K562 (cell line): ENCODE results near the gene GPER1. TPM values are rescaled to one million over a fixed set of nuclear protein-coding genes. Genes with fewer than 3 reads are reported as not detected.

Source experiments
- ARID1B ChIP-seq: fragments of 450-650 bp; IDR thresholded peaks from 2 replicates; pipeline ENCODE4 v1.6.1; 2016; ENCODE audit warnings: antibody characterized with exemption, mild to moderate bottlenecking, inconsistent platforms
- ATF7 ChIP-seq: fragments of 450-650 bp; IDR thresholded peaks from 2 replicates; pipeline ENCODE4 v1.7.1; 2014; ENCODE audit warnings: mild to moderate bottlenecking, moderate library complexity
- BRD9 ChIP-seq: fragments of 450-650 bp; IDR thresholded peaks from 2 replicates; pipeline ENCODE4 v1.6.1; 2018; ENCODE audit warnings: low read depth; ENCODE audit not compliant: partially characterized antibody
- CBX2 ChIP-seq: fragments of 200-600 bp; sonication (generic); IDR thresholded peaks from one replicate; pipeline ENCODE4 v1.6.1; 2012; ENCODE audit warnings: mild to moderate bottlenecking, low read length, inconsistent platforms; ENCODE audit not compliant: insufficient read depth, poor library complexity, severe bottlenecking
- CCNT2 ChIP-seq: IDR thresholded peaks from 2 replicates; pipeline ENCODE4 v1.6.1; 2011; ENCODE audit warnings: borderline replicate concordance, low read depth, mild to moderate bottlenecking, moderate library complexity, mixed read lengths, low read length; ENCODE audit not compliant: insufficient read length; ENCODE audit errors: extremely low read depth
- CLOCK ChIP-seq: fragments of 250-450 bp; sonication (Bioruptor Pico); IDR thresholded peaks from 2 replicates; pipeline ENCODE4 v1.4.0; 2020; ENCODE audit warnings: mild to moderate bottlenecking, moderate library complexity, borderline replicate concordance
- DPF2 ChIP-seq: fragments of 450-650 bp; IDR thresholded peaks from 2 replicates; pipeline ENCODE4 v1.6.1; 2016
- EP300 ChIP-seq: IDR thresholded peaks from 2 replicates; pipeline ENCODE4 v1.6.1; 2012; ENCODE audit warnings: low read length, improper control_type of control experiment
- EZH2 ChIP-seq: IDR thresholded peaks from 2 replicates; pipeline ENCODE4 v1.6.1; 2012; ENCODE audit warnings: low read depth, mild to moderate bottlenecking, inconsistent platforms, low read length, borderline replicate concordance
- GABPB2 ChIP-seq: fragments of 250-450 bp; sonication (Bioruptor Pico); conservative IDR thresholded peaks from 2 replicates; pipeline ENCODE4 v1.5.1; 2021; ENCODE audit warnings: mild to moderate bottlenecking
- HLTF ChIP-seq: fragments of 450-650 bp; IDR thresholded peaks from 2 replicates; pipeline ENCODE4 v1.6.1; 2016
- MEF2A ChIP-seq: IDR thresholded peaks from 2 replicates; pipeline ENCODE4 v1.6.1; 2011; ENCODE audit warnings: low read depth, mild to moderate bottlenecking, low read length, moderate library complexity; ENCODE audit not compliant: control insufficient read depth
- MIER1 ChIP-seq: fragments of 450-650 bp; IDR thresholded peaks from 2 replicates; pipeline ENCODE4 v1.6.1; 2016; ENCODE audit warnings: antibody characterized with exemption, mild to moderate bottlenecking, low read depth
- MNT ChIP-seq, 2 experiments: fragments of 450-650 bp; conservative IDR thresholded peaks; 2 replicates each; pipeline ENCODE4 v1.6.1; 2017; ENCODE audit warnings: mild to moderate bottlenecking in 2 of 2, moderate library complexity in 2 of 2
- NCOA1 ChIP-seq: fragments of 450-650 bp; IDR thresholded peaks from 2 replicates; pipeline ENCODE4 v1.6.1; 2016; ENCODE audit warnings: low read depth
- NEUROD1 ChIP-seq: fragments of 150-350 bp; IDR thresholded peaks from 2 replicates; pipeline ENCODE4 v1.6.1; 2014; ENCODE audit warnings: borderline replicate concordance, low read length, low read depth; ENCODE audit not compliant: partially characterized antibody
- POLR3A ChIP-seq: IDR thresholded peaks from 2 replicates; pipeline ENCODE4 v1.6.1; 2011; ENCODE audit warnings: borderline replicate concordance, mild to moderate bottlenecking, moderate library complexity; ENCODE audit not compliant: insufficient read length, insufficient read depth; ENCODE audit errors: extremely low read depth
- SRSF3 ChIP-seq: fragments of 200-400 bp; formaldehyde crosslinking; IDR thresholded peaks from 2 replicates; pipeline ENCODE4 v1.6.1; 2016; ENCODE audit warnings: mild to moderate bottlenecking, low read length, moderate library complexity; ENCODE audit not compliant: insufficient read depth
- TRIM28 ChIP-seq: fragments of 450-650 bp; IDR thresholded peaks from 2 replicates; pipeline ENCODE4 v1.6.1; 2017
- ZBTB26 ChIP-seq: fragments of 450-650 bp; formaldehyde crosslinking; IDR thresholded peaks from 2 replicates; pipeline ENCODE4 v1.4.0; 2022; ENCODE audit warnings: missing genetic modification characterization
- ZNF197 ChIP-seq: fragments of 200-800 bp; sonication (Bioruptor generic); IDR thresholded peaks from 2 replicates; pipeline ENCODE4 v1.6.1; 2016; ENCODE audit warnings: low read depth, missing genetic modification characterization, missing compliant biosample characterization
- ZNF764 ChIP-seq: fragments of 250-450 bp; sonication (Bioruptor Pico); IDR thresholded peaks from 2 replicates; pipeline ENCODE4 v1.4.0; 2020; ENCODE audit warnings: low read depth, mild to moderate bottlenecking, moderate library complexity
- ZNF780A ChIP-seq: fragments of 250-450 bp; sonication (Bioruptor Pico); IDR thresholded peaks from 2 replicates; pipeline ENCODE4 v1.5.0; 2021; ENCODE audit warnings: mild to moderate bottlenecking
- polyA plus RNA-seq, 8 experiments: library from polyadenylated mRNA; depleted of rRNA in 4 of 8; stranded (reverse) in 5 of 8; unstranded in 3 of 8; fragments of >200 nt; fragmentation: Nextera tagmentation in 2 of 8; fragmentation: Illumina TruSeq in 1 of 8; extraction: Ambion mirVana in 2 of 8; extraction: Trizol in 1 of 8; gene quantifications; 2 replicates each; pipeline versions ENCODE4 v1.2.1 to v1.2.3, GENCODE V29; 2011 to 2014; ENCODE audit warnings: inconsistent platforms in 1 of 8, missing spikeins in 1 of 8
- total RNA-seq, 7 experiments: library from RNA; depleted of rRNA in 6 of 7; stranded (reverse); fragments of >200 nt in 6 of 7; fragmentation: Illumina TruSeq in 2 of 7; extraction: Trizol in 2 of 7; gene quantifications; 2 replicates each; pipeline versions ENCODE4 v1.2.1 to v1.2.3, GENCODE V29; 2011 to 2021; ENCODE audit warnings: low replicate concordance in 1 of 7

GPER1 gene
- total and polyA plus RNA-seq, 9 of the 15 experiments (the other 6 are each of a cell fraction or from before 2014, with no cell fraction given) = 0.04 to 0.09 (median 0.08) TPM; not detected in 6

- TF ChIP-seq ZNF197 (CRISPR knock-in tag) (no peak), ARID1B (no peak), EP300 (no peak), NCOA1 (no peak), HLTF (no peak), ATF7 (no peak), MIER1 (no peak), CCNT2 (peak; percentile 28), SRSF3 (no peak), ZBTB26 (CRISPR knock-in tag) (no peak), MEF2A (no peak), CBX2 (no peak), NEUROD1 (no peak), TRIM28 (peak; percentile 42; the same call in 1 of the 2 replicates), MNT (conservative IDR thresholded peaks at IDR 0.05) (no peak; a peak in 1 of 4 replicates), DPF2 (no peak), BRD9 (no peak), CLOCK (CRISPR knock-in tag) (no peak), POLR3A (no peak), ZNF764 (no peak), ZNF780A (CRISPR knock-in tag) (no peak), EZH2 (no peak), GABPB2 (no peak)
Measured at GRCh38 chr7:1137517-1138167, 49.7 kb downstream of the GPER1 start (continued).
